Astrocyte (in vitro differentiated cells and primary cell): ENCODE measurements around the gene LSP1. TPM values are rescaled to one million over a fixed set of nuclear protein-coding genes. Genes with fewer than 3 reads are reported as not detected.
"Not testable (repeated sequence)": the region's sequence is repeated elsewhere in the genome, so short reads cannot be mapped to it uniquely, and the experiment has no call there.

Experiments
- DNase-seq: peaks from one replicate; pipeline ENCODE4 v3.0.0-alpha.2; 2010; ENCODE audit warnings: low read depth
- FAIRE-seq: peaks from 2 replicates; lab custom pipeline; 2011; peaks lifted over from hg19 to GRCh38; lab: Jason Lieb, UNC
- H2AFZ ChIP-seq: 2 replicates; pipeline ENCODE4 v1.6.0; 2012; ENCODE audit warnings: low read depth, low read length, inconsistent platforms
- H3K27ac ChIP-seq: 2 replicates; pipeline ENCODE4 v1.5.1; 2011; ENCODE audit warnings: low read depth, low read length, inconsistent platforms
- H3K27me3 ChIP-seq: 2 replicates; pipeline ENCODE4 v1.6.0; 2011; ENCODE audit warnings: low read length, inconsistent platforms; ENCODE audit not compliant: insufficient read depth
- H3K36me3 ChIP-seq: 2 replicates; pipeline ENCODE4 v1.5.1; 2011; ENCODE audit warnings: low read length, inconsistent platforms; ENCODE audit not compliant: insufficient read depth
- H3K4me1 ChIP-seq: 2 replicates; pipeline ENCODE4 v1.5.1; 2011; ENCODE audit warnings: low read length, inconsistent platforms; ENCODE audit not compliant: insufficient read depth
- H3K4me2 ChIP-seq: 2 replicates; pipeline ENCODE4 v1.6.0; 2012; ENCODE audit warnings: low read length, inconsistent platforms
- H3K4me3 ChIP-seq: 2 replicates; pipeline ENCODE4 v1.5.1; 2011; ENCODE audit warnings: low read depth, mild to moderate bottlenecking, low read length, inconsistent platforms; ENCODE audit not compliant: insufficient read depth
- H3K79me2 ChIP-seq: 2 replicates; pipeline ENCODE4 v1.6.0; 2012; ENCODE audit warnings: mild to moderate bottlenecking, low read length, inconsistent platforms; ENCODE audit not compliant: insufficient read depth
- H3K9ac ChIP-seq: 2 replicates; pipeline ENCODE4 v1.6.0; 2012; ENCODE audit warnings: mild to moderate bottlenecking, low read length, inconsistent platforms
- H3K9me3 ChIP-seq: 2 replicates; pipeline ENCODE4 v1.5.1; 2012; ENCODE audit warnings: low read depth, mild to moderate bottlenecking, low read length, inconsistent platforms; ENCODE audit not compliant: insufficient read depth
- H4K20me1 ChIP-seq: 2 replicates; pipeline ENCODE4 v1.6.0; 2012; ENCODE audit warnings: low read length, inconsistent platforms; ENCODE audit not compliant: insufficient read depth
- H3K27ac Mint-ChIP-seq: one replicate; pipeline ENCODE4 v1.8.0; 2021; ENCODE audit warnings: mild to moderate bottlenecking, mixed read lengths; ENCODE audit not compliant: unreplicated experiment
- H3K27me3 Mint-ChIP-seq: one replicate; pipeline ENCODE4 v1.8.0; 2021; ENCODE audit warnings: low read depth, mixed read lengths; ENCODE audit not compliant: unreplicated experiment
- H3K36me3 Mint-ChIP-seq: one replicate; pipeline ENCODE4 v1.8.0; 2021; ENCODE audit warnings: low read depth, mixed read lengths; ENCODE audit not compliant: unreplicated experiment
- H3K4me1 Mint-ChIP-seq: one replicate; pipeline ENCODE4 v1.8.0; 2021; ENCODE audit warnings: low read depth, mixed read lengths; ENCODE audit not compliant: unreplicated experiment
- H3K4me3 Mint-ChIP-seq: one replicate; pipeline ENCODE4 v1.8.0; 2021; ENCODE audit warnings: mild to moderate bottlenecking, moderate library complexity, mixed read lengths; ENCODE audit not compliant: unreplicated experiment
- H3K9me3 Mint-ChIP-seq: one replicate; pipeline ENCODE4 v1.8.0; 2021; ENCODE audit warnings: mild to moderate bottlenecking, mixed read lengths; ENCODE audit not compliant: unreplicated experiment
- CTCF ChIP-seq: IDR thresholded peaks from 2 replicates; pipeline ENCODE4 v1.5.1; 2011; ENCODE audit warnings: low read depth, mild to moderate bottlenecking, inconsistent platforms, low read length, moderate library complexity; ENCODE audit not compliant: insufficient read depth
- EZH2 ChIP-seq: IDR thresholded peaks from 2 replicates; pipeline ENCODE4 v1.6.1; 2012; ENCODE audit warnings: mild to moderate bottlenecking, low read length, inconsistent platforms; ENCODE audit not compliant: insufficient read depth
- total RNA-seq: library from RNA; stranded (reverse); gene quantifications from 2 replicates; pipeline ENCODE4 v1.2.1, GENCODE V29; 2021

The LSP1 gene
- total RNA-seq, 1 donor from 2014 or later: 1.3 TPM

- Histone ChIP-seq H2AFZ (no peak overlapping the region), H3K9ac (no peak overlapping the region), H3K79me2 (no peaks in the 10 kb centered on the region), H3K9me3 (no peaks in the 10 kb centered on the region), H3K4me2 (no peak overlapping the region), H4K20me1 (no peaks in the 10 kb centered on the region), H3K36me3 (no peaks in the 10 kb centered on the region), H3K4me3 (no peak overlapping the region), H3K27ac (no peak overlapping the region), H3K4me1 (peaks cover 8% of the 10 kb centered on the region), H3K27me3 (peaks cover 2% of the 10 kb centered on the region)
- Mint-ChIP-seq H3K4me1 (no peaks in the 10 kb centered on the region), H3K27me3 (peaks cover 8% of the 10 kb centered on the region), H3K4me3 (no peak overlapping the region), H3K36me3 (no peaks in the 10 kb centered on the region), H3K9me3 (no peaks in the 10 kb centered on the region), H3K27ac (no peak overlapping the region)
- FAIRE-seq (no peak), DNase-seq (no peak)
- TF ChIP-seq CTCF (no peak), EZH2 (no peak)
These were observed 22.4 kb downstream of the LSP1 start for GRCh38 chr11:1875093-1875850.

- not testable (repeated sequence) for H3K9me3 Mint-ChIP-seq, H3K4me1 ChIP-seq, H3K27me3 Mint-ChIP-seq, H3K27ac Mint-ChIP-seq, H3K9me3 ChIP-seq, H3K4me3 Mint-ChIP-seq, H3K4me3 ChIP-seq, H2AFZ ChIP-seq, H4K20me1 ChIP-seq, H3K36me3 Mint-ChIP-seq, H3K79me2 ChIP-seq, H3K27ac ChIP-seq, H3K36me3 ChIP-seq, H3K27me3 ChIP-seq, DNase-seq, H3K4me1 Mint-ChIP-seq, FAIRE-seq, H3K4me2 ChIP-seq
- H3K9ac ChIP-seq: peak overlapping the region; percentile 35
These were observed 23.0 kb downstream of the LSP1 start for GRCh38 chr11:1875851-1876301.

GRCh38 chr11:1876361-1877063 lies 23.6 kb downstream of the LSP1 start:
- DNase-seq (no peak), FAIRE-seq (no peak)
- H3K4me2 ChIP-seq: peak overlapping the region; percentile 59
- Mint-ChIP-seq H3K4me3 (no peak overlapping the region), H3K4me1 (no peaks in the 10 kb centered on the region), H3K27ac (peak overlapping the region; percentile 69), H3K9me3 (no peaks in the 10 kb centered on the region), H3K27me3 (no peaks in the 10 kb centered on the region), H3K36me3 (no peaks in the 10 kb centered on the region)
- peaks cover 8% of the 10 kb centered on the region for H3K4me1 ChIP-seq
- TF ChIP-seq CTCF: peak; percentile 19
- no peak for TF ChIP-seq EZH2
- no peaks in the 10 kb centered on the region for H3K9me3 ChIP-seq
- peak overlapping the region; percentile 34 for H2AFZ ChIP-seq
- H3K27me3 ChIP-seq: no peaks in the 10 kb centered on the region
- H3K27ac ChIP-seq: no peak overlapping the region
- peak overlapping the region; percentile 35 for H3K9ac ChIP-seq
- H3K36me3 ChIP-seq: no peaks in the 10 kb centered on the region
- H4K20me1 ChIP-seq: no peaks in the 10 kb centered on the region
- H3K4me3 ChIP-seq: no peak overlapping the region
- no peaks in the 10 kb centered on the region for H3K79me2 ChIP-seq
